Measurements from ENCODE around the gene DGKB. TPM values are rescaled to one million over a fixed set of nuclear protein-coding genes. Genes with fewer than 3 reads are reported as not detected.
"Not testable (repeated sequence)": the region's sequence is repeated elsewhere in the genome, so short reads cannot be mapped to it uniquely, and the experiment has no call there.

The DGKB gene
- total and polyA plus RNA-seq, 7 donors, result 0.39 to 22.4 (median 11.3) TPM; not detected in 2

- H3K4me1 ChIP-seq, result no peaks in the 10 kb centered on the region
- no peak for TF ChIP-seq POLR2A (IDR thresholded peaks at IDR 0.05)
- TF ChIP-seq EP300 (IDR thresholded peaks at IDR 0.05), result no peak
- TF ChIP-seq, protein P1, sequence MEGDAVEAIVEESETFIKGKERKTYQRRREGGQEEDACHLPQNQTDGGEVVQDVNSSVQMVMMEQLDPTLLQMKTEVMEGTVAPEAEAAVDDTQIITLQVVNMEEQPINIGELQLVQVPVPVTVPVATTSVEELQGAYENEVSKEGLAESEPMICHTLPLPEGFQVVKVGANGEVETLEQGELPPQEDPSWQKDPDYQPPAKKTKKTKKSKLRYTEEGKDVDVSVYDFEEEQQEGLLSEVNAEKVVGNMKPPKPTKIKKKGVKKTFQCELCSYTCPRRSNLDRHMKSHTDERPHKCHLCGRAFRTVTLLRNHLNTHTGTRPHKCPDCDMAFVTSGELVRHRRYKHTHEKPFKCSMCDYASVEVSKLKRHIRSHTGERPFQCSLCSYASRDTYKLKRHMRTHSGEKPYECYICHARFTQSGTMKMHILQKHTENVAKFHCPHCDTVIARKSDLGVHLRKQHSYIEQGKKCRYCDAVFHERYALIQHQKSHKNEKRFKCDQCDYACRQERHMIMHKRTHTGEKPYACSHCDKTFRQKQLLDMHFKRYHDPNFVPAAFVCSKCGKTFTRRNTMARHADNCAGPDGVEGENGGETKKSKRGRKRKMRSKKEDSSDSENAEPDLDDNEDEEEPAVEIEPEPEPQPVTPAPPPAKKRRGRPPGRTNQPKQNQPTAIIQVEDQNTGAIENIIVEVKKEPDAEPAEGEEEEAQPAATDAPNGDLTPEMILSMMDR (IDR thresholded peaks at IDR 0.05), result no peak
- no peak for TF ChIP-seq POLR2AphosphoS5 (IDR thresholded peaks at IDR 0.05)
- no peak for DNase-seq
Measured at GRCh38 chr7:14292737-14293136, 609.8 kb downstream of the DGKB start.

DNA sequence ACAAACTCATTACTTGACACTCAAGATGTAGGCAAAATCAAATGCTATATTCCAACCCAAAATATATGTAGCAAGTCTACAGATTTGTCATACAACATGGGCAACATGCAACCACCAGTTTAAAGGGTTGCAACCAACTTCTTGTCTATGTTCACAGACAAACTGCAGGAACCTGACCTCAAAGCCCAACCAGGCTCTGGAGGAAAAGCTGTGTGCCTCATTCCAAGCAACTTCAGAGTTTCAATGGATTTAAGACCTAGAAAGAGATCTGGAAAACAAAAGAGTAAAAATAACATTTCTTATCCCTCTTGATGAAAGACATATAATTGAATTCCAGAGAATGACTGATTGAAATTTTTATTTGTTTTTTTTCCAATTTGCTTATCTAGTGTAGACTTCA lies 612.6 kb downstream of the DGKB start:
- TF ChIP-seq POLR2AphosphoS5 (IDR thresholded peaks at IDR 0.05) (no peak), EP300 (IDR thresholded peaks at IDR 0.05) (no peak), POLR2A (IDR thresholded peaks at IDR 0.05) (no peak)
- TF ChIP-seq, protein P1 (IDR thresholded peaks at IDR 0.05), result no peak
- no peaks in the 10 kb centered on the region for H3K4me1 ChIP-seq
- H3K27me3 ChIP-seq, result no peaks in the 10 kb centered on the region
- no peaks in the 10 kb centered on the region for H3K36me3 ChIP-seq
- no peak for DNase-seq
- H3K4me3 ChIP-seq, result no peak overlapping the region
- no peak overlapping the region for H3K27ac ChIP-seq
- intact Hi-C loops (cut with DNase I), result no loop called here
- no peaks in the 10 kb centered on the region for H3K9me3 ChIP-seq

More at GRCh38 chr7:14292737-14293136, 609.8 kb downstream of the DGKB start:
- intact Hi-C loops (cut with DNase I), result no loop called here
- Histone ChIP-seq H3K27me3 (no peaks in the 10 kb centered on the region), H3K36me3 (no peaks in the 10 kb centered on the region), H3K9me3 (no peaks in the 10 kb centered on the region), H3K4me3 (no peak overlapping the region), H3K27ac (no peak overlapping the region)

GRCh38 chr7:14288701-14289100 lies 613.9 kb downstream of the DGKB start:
- H3K4me3 ChIP-seq, result no peak overlapping the region
- 67 to 78% methylated on average over 3 of the region's 3 CpGs for WGBS, 2 donors
- TF ChIP-seq POLR2AphosphoS5 (IDR thresholded peaks at IDR 0.05), result no peak
- TF ChIP-seq EP300 (IDR thresholded peaks at IDR 0.05), result no peak
- TF ChIP-seq POLR2A (IDR thresholded peaks at IDR 0.05), result no peak
- TF ChIP-seq, protein P1 (IDR thresholded peaks at IDR 0.05), result no peak
- H3K9me3 ChIP-seq, result no peaks in the 10 kb centered on the region
- no peaks in the 10 kb centered on the region for H3K27me3 ChIP-seq
- H3K27ac ChIP-seq, result no peak overlapping the region
- DNase-seq, result no peak
- intact Hi-C loops (cut with DNase I), result no loop called here
- no peaks in the 10 kb centered on the region for H3K4me1 ChIP-seq
- H3K36me3 ChIP-seq, result no peaks in the 10 kb centered on the region

DNA sequence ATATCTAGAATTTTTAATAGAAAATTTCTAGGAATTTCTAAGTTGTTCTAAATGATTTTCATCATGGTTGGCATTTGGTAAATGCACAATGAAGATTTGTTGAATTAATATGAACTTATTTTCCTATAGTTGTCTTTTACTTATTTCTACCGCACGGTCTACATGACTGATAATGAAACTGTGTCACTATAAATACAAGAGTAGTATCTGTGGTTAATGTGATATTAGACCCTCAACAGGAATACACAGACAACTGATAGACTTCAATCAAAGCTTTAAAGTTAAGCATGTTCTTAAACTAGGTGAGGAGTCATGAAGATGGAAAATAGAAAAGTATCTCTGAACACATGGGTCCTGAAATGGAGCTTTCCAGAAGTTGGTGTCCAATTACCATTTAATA lies 615.2 kb downstream of the DGKB start:
- 93 to 99% methylated on average over 2 of the region's 2 CpGs for WGBS, 2 donors
- Histone ChIP-seq H3K36me3 (no peaks in the 10 kb centered on the region), H3K4me1 (no peaks in the 10 kb centered on the region), H3K27me3 (no peaks in the 10 kb centered on the region), H3K27ac (no peak overlapping the region), H3K4me3 (no peak overlapping the region), H3K9me3 (no peaks in the 10 kb centered on the region)
- intact Hi-C loops (cut with DNase I), result no loop called here
- TF ChIP-seq POLR2A (IDR thresholded peaks at IDR 0.05), result no peak
- TF ChIP-seq, protein P1 (IDR thresholded peaks at IDR 0.05), result no peak
- no peak for TF ChIP-seq POLR2AphosphoS5 (IDR thresholded peaks at IDR 0.05)
- TF ChIP-seq EP300 (IDR thresholded peaks at IDR 0.05), result no peak
- no peak for DNase-seq

DNA sequence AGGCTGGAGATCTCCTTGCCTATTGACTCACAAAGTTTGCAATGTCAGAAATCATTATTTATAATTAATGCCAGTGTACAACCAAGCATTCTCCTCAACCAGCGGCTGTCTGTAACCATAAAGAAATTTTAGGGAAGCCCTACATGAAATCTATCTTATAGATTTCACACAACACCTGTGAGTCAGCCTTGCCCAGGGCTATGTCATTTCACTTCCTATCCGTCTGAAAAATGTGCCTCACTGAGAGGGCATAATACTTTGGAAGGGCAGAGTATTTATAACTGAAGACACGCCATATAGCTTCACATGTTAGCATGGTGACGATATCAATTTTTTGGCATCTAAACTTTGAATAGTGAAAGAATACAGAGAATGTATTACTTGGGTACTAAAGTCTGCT lies 616.5 kb downstream of the DGKB start:
- no peak for DNase-seq
- TF ChIP-seq, protein P1 (IDR thresholded peaks at IDR 0.05), result no peak
- TF ChIP-seq POLR2AphosphoS5 (IDR thresholded peaks at IDR 0.05) (no peak), POLR2A (IDR thresholded peaks at IDR 0.05) (no peak), EP300 (IDR thresholded peaks at IDR 0.05) (no peak)
- no peaks in the 10 kb centered on the region for H3K4me1 ChIP-seq

GRCh38 chr7:14279065-14279871 lies 623.3 kb downstream of the DGKB start:
- H3K4me3 ChIP-seq; H3K4me1 ChIP-seq; intact Hi-C loops (cut with DNase I); H3K27me3 ChIP-seq; H3K9me3 ChIP-seq; H3K36me3 ChIP-seq; H3K27ac ChIP-seq; DNase-seq: not testable (repeated sequence)
- WGBS, 2 donors, result 39 to 53% methylated on average over 21 of the region's 21 CpGs

More for the DNA sequence above, 616.5 kb downstream of the DGKB start:
- intact Hi-C loops (cut with DNase I), result no loop called here
- WGBS, 2 donors, result 67 to 72% methylated on average over 4 of the region's 4 CpGs
- Histone ChIP-seq H3K9me3 (no peaks in the 10 kb centered on the region), H3K27ac (no peak overlapping the region), H3K36me3 (no peaks in the 10 kb centered on the region), H3K27me3 (no peaks in the 10 kb centered on the region), H3K4me3 (no peak overlapping the region)

Data from sigmoid colon (tissue), 7 donors.